ENCODE measurements around the gene MOCOS.

GRCh38 chr18:36143391-36143790, 43.9 kb upstream of the MOCOS start:
- TF ChIP-seq, protein P1, sequence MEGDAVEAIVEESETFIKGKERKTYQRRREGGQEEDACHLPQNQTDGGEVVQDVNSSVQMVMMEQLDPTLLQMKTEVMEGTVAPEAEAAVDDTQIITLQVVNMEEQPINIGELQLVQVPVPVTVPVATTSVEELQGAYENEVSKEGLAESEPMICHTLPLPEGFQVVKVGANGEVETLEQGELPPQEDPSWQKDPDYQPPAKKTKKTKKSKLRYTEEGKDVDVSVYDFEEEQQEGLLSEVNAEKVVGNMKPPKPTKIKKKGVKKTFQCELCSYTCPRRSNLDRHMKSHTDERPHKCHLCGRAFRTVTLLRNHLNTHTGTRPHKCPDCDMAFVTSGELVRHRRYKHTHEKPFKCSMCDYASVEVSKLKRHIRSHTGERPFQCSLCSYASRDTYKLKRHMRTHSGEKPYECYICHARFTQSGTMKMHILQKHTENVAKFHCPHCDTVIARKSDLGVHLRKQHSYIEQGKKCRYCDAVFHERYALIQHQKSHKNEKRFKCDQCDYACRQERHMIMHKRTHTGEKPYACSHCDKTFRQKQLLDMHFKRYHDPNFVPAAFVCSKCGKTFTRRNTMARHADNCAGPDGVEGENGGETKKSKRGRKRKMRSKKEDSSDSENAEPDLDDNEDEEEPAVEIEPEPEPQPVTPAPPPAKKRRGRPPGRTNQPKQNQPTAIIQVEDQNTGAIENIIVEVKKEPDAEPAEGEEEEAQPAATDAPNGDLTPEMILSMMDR (IDR thresholded peaks at IDR 0.05): no peak
- TF ChIP-seq REST (IDR thresholded peaks at IDR 0.05; ENCODE audit: insufficient read depth in 1 of 2, low read depth in 2 of 2, low read length in 1 of 2): no peak
- no peak for TF ChIP-seq SIN3A (IDR thresholded peaks at IDR 0.05; ENCODE audit: borderline replicate concordance, insufficient read depth, low read depth, low read length)
